ENCODE measurements around the gene SRPK2.

DNA sequence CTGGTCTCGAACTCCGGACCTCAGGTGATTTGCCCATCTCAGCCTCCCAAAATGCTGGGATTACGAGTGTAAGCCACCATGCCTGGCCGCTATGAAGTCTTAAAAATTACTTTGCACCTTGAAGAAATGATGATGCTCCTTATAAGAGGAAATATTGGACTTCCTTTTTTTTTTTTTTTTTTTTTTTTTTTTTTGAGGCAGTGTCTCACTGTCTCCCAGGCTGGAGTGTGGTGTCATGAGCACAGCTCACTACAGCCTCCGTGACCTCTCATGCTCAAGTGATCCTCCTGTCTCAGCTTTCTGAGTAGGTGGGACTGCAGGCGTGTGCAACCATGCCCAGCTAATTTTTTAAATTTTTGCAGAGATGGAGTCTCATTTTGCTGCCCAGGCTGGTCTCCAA is 309.4 kb downstream of the SRPK2 start:
- TF ChIP-seq ARNT (IDR thresholded peaks at IDR 0.05) (no peak), SUZ12 (IDR thresholded peaks at IDR 0.05) (no peak), BHLHE40 (IDR thresholded peaks at IDR 0.05; ENCODE audit: borderline replicate concordance) (no peak), TARDBP (IDR thresholded peaks at IDR 0.05) (no peak)

Data from HEK293T (cell line).